GM18502 (cell line): ENCODE data around the gene LILRA6.
"Not testable (repeated sequence)": the region's sequence is repeated elsewhere in the genome, so short reads cannot be mapped to it uniquely, and the experiment has no call there.

Experiments
- ATAC-seq: cut with Tn5 transposase; IDR thresholded peaks from one replicate; pipeline ENCODE4 v1.9.1; 2021; ENCODE audit warnings: mild to moderate bottlenecking; ENCODE audit not compliant: unreplicated experiment, poor library complexity

Gene LILRA6

DNA sequence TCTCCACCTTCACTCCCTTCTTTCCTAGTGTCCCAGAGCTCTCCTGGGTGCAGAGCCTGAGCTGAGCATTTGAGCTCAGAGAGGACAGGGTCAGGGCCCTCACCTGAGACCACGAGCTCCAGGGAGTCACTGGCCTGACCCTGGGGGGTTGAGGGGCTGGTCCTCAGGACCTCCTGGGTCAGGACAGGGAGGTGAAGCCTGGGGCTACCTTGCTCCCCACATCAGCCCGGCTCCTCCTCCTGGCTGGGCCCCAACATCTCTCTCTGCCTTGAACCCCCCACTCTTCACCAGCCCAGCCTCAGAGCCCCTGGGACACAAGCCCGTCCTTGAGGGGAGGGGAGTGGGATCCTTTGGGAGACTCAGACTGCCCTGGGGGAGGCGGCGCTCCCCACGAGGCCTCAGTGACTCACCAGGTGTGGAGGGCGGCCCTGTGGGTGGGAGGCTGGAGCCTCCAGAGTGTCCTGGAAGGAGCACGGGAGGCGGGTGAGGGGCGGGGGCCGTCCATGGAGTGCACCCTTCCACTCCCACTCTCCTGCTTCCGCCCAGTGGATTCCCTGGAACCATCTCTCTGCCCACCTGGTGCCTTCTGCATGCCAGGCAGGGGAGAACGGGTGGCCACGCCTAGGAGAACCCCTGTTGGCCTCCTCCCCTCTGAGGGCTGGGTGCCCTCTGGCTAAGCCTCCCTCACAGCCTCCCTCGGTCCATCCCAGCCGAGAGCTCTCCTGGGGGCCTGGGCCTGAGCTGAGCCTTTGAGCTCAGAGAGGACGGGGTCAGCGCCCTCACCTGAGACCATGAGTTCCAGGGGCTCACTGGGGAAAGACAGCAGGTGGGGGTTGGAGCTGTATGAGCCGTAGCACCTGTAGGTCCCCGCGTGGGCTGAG, 2.9 kb downstream of the LILRA6 start:
- ATAC-seq: not testable (repeated sequence)

- ATAC-seq: no peak
These were observed 8.6 kb downstream of the LILRA6 start for GRCh38 chr19:54233941-54234340.

DNA sequence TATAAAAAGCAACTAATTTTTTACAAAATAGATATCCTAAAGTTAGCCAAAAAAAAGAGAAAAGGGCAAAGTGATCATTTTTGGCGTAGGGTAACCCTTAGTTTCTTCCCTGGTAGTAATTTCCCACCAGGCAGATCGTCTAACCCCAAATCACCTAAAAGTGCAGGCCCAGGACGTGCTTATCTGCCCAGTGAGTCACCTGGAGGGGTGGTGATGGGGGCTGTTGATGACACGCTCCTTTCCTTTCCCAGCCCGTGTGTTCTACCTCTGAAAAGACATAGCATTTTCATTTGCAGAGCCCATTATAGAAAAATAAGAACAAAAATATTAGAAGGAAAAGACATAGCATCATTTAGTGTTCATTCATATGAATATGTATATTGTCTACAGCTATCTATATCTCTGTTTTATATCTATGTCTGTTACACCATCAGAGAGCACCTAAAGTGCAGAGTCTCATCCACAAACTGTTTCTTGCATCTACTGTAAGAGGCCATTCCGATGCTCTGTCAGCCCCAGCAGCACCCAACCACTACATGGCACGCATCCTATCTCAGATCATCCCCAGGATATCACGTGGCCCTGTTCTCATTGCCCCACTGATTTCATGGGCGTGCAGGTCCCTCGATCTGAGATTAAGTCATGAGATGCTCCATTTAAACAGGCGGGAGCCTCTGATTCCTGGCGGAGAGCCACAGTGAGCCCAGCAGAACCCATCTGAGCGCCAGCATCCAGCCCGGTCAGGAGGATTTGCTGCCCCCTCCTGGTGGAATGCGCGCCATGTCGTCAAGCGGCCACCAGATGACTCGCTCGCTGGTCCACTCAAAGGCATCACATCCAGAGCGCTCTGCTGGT, 11.3 kb downstream of the LILRA6 start:
- no peak for ATAC-seq

DNA sequence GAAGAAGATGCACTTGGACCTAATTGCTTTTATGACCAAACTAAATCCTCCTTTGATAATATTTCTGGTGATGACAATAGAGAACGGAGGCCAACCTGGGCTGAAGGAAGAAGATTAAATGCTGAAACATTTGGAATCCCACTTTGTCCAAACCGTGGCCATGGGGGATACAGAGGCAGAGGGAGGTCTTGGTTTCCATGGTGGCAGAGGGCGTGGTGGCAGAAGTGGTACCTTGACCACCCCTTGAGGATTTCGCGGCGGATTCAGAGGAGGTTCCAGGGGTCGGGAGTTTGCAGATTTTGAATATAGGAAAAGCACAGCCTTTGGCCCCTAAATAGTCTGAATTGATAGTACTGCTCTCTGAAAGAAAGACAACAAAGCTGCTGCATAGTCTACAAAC, 12.6 kb downstream of the LILRA6 start:
- ATAC-seq: no peak

DNA sequence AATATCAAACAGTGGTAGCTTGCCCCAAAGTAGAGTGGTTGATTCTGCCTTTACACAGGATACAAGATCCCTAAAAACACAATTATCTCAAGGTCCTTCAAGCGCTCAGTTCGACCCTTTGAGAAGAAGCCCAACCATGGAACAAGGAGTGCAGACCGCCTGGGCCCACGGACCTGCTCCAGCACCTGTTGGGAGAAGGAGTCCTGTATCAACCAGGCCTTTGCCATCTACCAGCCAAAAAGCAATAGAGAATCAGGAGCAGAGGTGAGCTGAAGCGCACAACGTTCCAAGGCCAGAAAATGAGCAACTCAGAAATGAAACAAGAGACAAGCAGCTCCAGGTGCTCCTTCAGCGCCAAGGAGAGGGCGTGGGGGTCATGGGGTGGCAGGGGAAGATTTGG, 13.4 kb downstream of the LILRA6 start:
- no peak for ATAC-seq

GRCh38 chr19:54224619-54225018, 18.0 kb downstream of the LILRA6 start:
- not testable (repeated sequence) for ATAC-seq

DNA sequence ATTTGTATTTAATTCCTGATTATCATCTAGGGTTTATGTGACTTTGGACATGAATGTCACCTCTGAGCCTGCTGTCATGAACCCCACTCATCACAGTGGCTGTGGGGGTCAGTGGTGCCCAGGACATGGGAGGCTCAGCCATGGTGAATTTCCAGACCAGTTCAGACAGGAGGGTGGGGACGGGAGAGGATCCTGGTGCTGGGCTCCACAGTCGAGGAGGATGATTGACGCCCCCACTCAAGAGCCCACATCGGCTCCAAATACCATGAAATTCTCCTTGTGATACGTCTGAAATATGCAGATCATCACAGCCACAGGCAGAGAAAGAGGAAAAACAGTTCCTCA, 18.7 kb downstream of the LILRA6 start:
- ATAC-seq: not testable (repeated sequence)

DNA sequence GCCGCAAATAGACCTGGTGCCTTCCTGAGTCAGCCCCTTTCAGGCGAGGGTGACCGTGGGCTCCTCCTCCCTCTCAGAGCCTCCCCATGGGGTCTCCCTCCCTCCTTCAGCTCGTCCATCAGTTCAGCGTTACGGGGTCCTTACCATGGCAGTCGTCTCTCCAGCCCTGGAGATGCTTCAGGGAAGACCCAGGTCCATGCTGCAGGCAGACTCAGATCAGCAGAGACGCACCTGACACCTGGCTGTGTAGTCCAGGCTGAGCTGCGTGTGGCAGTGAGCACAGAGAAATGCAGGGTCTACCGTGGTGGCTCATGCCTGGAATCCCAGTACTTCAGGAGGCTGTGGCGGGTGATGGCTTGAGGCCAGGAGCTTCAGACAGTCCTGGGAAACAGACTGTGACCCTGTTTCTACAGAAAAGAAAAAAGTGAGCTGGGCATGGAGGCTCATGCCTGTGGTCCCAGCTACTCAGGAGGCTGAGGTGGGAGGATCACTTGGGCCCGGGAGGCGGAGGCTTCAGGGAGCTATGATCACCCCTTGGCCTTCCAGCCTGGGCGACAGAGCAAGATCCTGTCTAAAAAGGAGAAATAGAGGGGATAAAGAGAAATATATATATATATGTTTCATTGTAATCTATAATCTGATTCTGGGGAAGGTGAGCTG, 19.2 kb downstream of the LILRA6 start:
- ATAC-seq: not testable (repeated sequence)

DNA sequence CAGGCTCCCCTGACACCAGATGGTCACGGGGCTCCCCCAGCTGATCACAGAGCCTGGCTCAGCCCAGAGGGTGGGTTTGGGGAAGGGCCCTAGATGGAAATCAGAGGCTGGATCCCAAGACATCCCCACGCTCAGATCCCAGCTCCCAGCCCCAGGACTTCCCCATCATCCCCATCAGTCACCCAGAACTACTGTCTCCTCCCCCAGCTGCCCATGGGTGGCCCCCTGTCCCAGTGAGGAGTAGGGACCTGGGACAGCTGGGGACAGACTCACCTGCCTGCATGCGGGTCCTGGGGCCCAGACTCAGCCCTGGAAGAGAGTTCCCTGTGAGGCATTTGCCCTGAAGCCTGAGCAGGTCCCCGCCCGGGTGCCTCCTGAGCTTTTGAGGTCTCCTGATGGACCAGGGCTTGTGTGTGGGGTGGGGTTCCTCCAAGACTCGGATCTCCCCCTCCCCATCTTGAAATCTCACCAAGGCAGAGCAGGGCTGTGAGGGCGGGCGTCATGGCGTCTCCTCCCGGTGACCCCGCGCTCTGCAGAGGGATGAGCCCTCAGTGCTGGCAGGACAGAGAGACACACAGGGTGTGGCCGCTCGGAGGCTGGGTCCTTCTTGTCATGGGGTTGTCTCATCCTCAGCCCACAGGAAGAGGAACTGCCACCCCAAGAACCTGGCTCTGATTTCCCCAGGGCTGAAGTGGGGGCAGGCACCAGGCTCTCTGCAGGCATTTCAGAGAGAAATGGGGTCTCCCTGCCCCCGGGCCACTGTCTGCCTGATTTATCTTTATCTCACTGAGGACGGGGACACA, 19.9 kb downstream of the LILRA6 start, which contains the start of gene LILRB3:
Gene LILRB3 (minus strand): TSS at position 534 of the 803 bp plus-strand sequence. CDS start 31 bp downstream, at position 503.
- not testable (repeated sequence) for ATAC-seq

DNA sequence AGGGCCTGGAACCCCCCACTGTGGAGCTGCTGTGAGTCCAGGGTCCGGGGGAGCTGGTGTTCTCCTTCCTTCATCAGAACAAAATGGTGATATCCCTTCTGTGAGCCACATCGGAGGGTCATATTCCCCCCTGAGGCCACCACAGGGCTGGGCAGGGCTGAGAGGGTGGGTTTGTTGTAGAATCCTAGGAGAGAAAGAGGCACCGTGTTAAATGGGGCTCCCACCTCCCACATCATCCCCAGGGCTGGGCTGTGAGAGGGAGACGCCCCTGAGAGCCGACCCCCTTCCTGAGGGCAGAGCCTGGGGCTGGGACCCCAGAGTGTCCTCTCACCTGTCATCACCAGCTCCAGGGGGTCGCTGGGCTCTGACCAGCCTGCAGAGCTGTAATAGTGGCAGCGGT, 20.6 kb downstream of the LILRA6 start:
- not testable (repeated sequence) for ATAC-seq

- not testable (repeated sequence) for ATAC-seq
These were observed 22.9 kb downstream of the LILRA6 start for GRCh38 chr19:54219702-54220101.

GRCh38 chr19:54218960-54219661, 23.5 kb downstream of the LILRA6 start:
- ATAC-seq: no peak

DNA sequence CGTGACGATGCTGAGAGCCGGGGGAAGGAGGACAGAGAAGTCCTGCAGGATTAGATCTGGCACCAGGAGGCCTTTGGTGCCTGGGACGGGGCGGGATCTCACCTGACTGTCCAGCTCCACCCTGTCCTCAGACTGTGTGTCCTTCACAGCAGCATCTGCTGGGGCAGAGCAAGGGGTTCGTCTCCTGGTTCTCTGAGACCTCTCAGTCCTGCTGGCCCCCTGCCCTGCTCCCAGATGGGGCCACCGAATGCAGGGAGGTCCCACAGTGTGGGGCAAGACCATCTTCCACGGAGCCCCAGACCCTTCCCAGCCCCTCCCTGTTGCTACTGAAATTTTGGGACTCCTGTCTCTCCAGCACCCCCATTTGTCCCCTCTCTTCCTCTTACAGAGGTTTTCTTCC, 24.3 kb downstream of the LILRA6 start:
- no peak for ATAC-seq

- ATAC-seq: not testable (repeated sequence)
These were observed 24.9 kb downstream of the LILRA6 start for GRCh38 chr19:54217517-54218247.

DNA sequence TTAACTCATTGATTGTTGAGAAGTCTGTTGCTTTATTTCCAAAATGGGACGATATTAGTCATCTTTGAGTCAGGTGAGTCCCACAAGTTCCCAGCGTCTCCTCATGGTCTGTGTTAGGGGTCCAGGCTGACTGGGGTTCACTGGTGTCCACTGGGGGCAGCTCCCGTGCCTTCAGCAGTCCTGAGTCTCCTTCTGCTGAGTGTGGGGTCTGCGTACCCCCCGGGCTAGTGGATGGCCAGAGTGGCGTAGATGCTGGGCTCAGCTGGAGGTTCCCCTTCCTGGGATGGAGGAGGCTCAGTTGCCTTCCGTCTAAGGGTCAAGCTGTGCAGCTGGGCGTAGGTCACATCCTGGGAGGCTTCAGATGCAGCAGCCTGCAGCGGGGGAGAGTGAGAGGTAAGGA, 25.7 kb downstream of the LILRA6 start:
- no peak for ATAC-seq

GRCh38 chr19:54214734-54215133, 27.9 kb downstream of the LILRA6 start:
- not testable (repeated sequence) for ATAC-seq

GRCh38 chr19:54214217-54214616, 28.4 kb downstream of the LILRA6 start:
- not testable (repeated sequence) for ATAC-seq

DNA sequence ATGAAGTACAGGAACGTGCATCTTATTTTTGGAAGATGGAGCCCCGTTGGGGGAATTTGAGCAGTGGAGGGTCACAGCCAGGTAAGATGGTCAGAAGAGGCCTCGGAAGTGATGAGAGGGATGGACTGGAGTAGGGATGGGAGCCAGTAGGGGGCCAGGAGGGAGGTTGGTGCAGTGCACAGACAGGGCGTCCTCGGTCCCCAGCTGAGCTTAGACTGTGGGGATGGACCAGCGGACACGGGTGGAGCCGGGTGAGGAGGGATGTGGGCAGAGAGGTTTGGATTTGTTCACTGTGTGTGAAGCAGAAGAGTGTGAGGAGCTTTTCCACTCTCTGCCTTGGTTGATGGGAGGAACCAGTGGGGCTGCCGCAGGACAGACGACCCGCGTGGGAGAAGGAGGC, 31.4 kb downstream of the LILRA6 start:
- no peak for ATAC-seq
